Kidney epithelial cell (primary cell): ENCODE data around the gene MCTP1. TPM values are rescaled to one million over a fixed set of nuclear protein-coding genes. Genes with fewer than 3 reads are reported as not detected.

Experiments used
- DNase-seq: peaks from one replicate; pipeline ENCODE4 v3.0.0-alpha.2; 2010; ENCODE audit warnings: low read depth
- H3K27me3 ChIP-seq: 2 replicates; pipeline ENCODE4 v1.6.0; 2011; ENCODE audit warnings: low read length; ENCODE audit not compliant: control insufficient read depth, insufficient read depth
- H3K36me3 ChIP-seq: 2 replicates; pipeline ENCODE4 v1.5.1; 2011; ENCODE audit warnings: low read length; ENCODE audit not compliant: control insufficient read depth, insufficient read depth
- H3K4me3 ChIP-seq: 2 replicates; pipeline ENCODE4 v1.5.1; 2011; ENCODE audit warnings: low read depth, mild to moderate bottlenecking, control low read depth, low read length
- total RNA-seq: library from RNA; depleted of rRNA; stranded (reverse); fragments of >200 nt; gene quantifications from 2 replicates; pipeline ENCODE4 v1.2.3, GENCODE V29; 2015
- TF ChIP-seq, protein P1 (sequence below): IDR thresholded peaks from 2 replicates; pipeline ENCODE4 v1.5.1; 2011; ENCODE audit warnings: mild to moderate bottlenecking, moderate library complexity, low read length, control low read depth, inconsistent platforms; ENCODE audit not compliant: insufficient read depth, poor library complexity, severe bottlenecking

MCTP1 gene
- total RNA-seq, 1 donor from 2014 or later = 12.9 TPM

DNA sequence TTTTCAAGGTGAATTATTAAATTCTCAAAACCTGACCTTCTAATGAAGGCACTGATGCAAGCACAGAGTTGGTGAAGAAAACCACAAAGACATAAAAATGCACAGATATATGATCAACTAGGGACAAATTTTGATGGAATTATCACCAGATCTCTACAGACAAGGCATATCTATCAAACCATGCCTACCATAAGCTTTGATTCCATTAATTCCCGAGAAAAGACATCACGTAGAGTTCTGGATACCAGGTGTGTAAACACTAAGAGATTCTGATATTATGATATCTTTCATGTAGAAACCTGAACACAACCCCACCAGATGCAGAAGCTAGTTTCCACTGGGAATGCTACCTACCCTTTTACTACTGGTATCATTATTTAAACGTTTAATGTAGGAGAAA is 525.9 kb downstream of the MCTP1 start:
- Histone ChIP-seq H3K4me3 (no peak overlapping the region), H3K27me3 (no peaks in the 10 kb centered on the region), H3K36me3 (peaks cover 2% of the 10 kb centered on the region)
- TF ChIP-seq, protein P1, sequence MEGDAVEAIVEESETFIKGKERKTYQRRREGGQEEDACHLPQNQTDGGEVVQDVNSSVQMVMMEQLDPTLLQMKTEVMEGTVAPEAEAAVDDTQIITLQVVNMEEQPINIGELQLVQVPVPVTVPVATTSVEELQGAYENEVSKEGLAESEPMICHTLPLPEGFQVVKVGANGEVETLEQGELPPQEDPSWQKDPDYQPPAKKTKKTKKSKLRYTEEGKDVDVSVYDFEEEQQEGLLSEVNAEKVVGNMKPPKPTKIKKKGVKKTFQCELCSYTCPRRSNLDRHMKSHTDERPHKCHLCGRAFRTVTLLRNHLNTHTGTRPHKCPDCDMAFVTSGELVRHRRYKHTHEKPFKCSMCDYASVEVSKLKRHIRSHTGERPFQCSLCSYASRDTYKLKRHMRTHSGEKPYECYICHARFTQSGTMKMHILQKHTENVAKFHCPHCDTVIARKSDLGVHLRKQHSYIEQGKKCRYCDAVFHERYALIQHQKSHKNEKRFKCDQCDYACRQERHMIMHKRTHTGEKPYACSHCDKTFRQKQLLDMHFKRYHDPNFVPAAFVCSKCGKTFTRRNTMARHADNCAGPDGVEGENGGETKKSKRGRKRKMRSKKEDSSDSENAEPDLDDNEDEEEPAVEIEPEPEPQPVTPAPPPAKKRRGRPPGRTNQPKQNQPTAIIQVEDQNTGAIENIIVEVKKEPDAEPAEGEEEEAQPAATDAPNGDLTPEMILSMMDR = no peak
- DNase-seq = no peak

DNA sequence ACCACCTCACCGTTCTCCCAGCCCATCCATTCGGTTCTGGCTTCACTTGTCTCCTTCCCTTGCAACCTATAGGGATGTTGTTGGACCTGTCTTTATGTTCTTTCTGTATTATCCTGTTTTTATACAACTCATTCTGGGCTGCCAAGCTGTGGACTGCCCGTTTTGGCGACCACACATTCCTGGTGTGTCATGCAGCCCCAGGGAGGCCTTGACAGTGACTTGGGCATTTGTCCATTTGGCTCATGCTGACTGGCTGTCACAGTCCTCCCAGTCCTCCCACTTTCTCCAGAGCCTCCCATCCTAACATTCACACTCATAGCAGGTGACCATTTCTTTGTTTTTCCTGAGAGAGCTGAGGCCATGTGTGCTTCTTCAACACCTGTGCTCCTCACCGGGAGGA is 530.1 kb downstream of the MCTP1 start:
- Histone ChIP-seq H3K36me3 (peaks cover 2% of the 10 kb centered on the region), H3K27me3 (no peaks in the 10 kb centered on the region), H3K4me3 (no peak overlapping the region)
- DNase-seq = no peak
- TF ChIP-seq, protein P1 = no peak

DNA sequence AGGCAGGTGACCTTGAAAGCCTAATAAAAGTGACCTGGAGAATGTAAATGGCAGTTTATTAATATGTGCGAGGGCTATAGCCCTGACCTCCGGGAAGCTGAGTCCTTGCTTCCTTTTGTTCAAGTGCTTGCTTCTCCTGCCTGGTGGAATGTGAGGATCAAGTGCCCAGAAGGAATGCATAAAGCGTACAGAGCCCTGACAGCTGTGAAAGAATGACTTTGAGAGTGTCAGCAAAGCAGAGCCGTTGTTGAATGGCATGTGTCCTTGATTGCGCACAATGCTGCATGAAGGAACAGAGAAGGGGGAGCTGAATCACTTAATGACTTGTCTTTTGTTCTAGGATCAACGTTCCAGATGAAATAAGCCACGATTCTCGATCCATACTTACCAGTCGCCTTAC is 533.4 kb downstream of the MCTP1 start:
- no peak for DNase-seq
- TF ChIP-seq, protein P1 = no peak
- Histone ChIP-seq H3K36me3 (peaks cover 2% of the 10 kb centered on the region), H3K4me3 (no peak overlapping the region), H3K27me3 (no peaks in the 10 kb centered on the region)

DNA sequence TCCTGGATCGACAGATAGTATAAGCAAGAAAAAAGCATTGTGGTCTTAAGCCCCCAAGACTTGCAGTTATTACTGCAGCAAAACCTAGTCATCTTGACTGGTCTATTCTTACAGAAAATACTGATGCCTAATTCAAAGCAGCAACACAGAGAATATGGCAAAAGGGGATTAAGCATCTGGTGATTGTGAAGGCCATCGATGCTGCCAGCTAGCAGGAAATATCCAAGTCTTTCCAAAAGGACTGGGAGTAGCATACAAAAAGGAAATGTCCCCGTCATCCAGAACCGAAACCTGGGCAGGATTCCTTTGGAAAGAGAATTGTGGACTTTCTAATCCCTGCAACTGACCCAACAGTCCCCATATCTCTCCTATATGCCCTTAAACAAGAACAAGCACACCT is 534.2 kb downstream of the MCTP1 start:
- Histone ChIP-seq H3K36me3 (peaks cover 2% of the 10 kb centered on the region), H3K4me3 (no peak overlapping the region), H3K27me3 (no peaks in the 10 kb centered on the region)
- DNase-seq = no peak
- TF ChIP-seq, protein P1 = no peak

DNA sequence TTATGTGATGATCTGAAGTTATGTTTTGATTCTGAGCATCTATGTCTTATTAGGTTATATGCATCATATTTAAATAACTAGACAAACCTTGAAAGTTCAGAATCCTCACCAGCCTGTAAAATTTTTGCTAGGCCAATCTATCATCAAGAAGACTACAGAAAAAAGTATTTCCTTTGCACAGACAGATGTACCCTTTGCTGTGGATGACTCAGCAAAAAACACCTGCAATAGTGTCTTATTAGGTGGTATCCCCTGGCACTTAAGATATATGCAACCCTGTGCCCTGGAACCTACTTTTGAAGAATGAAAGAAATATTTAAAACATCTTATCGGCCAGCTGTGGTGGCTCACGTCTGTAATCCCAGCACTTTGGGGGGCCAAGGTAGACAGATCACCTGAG is 535.9 kb downstream of the MCTP1 start:
- Histone ChIP-seq H3K27me3 (no peaks in the 10 kb centered on the region), H3K36me3 (no peaks in the 10 kb centered on the region), H3K4me3 (no peak overlapping the region)
- DNase-seq = no peak
- TF ChIP-seq, protein P1 = no peak

DNA sequence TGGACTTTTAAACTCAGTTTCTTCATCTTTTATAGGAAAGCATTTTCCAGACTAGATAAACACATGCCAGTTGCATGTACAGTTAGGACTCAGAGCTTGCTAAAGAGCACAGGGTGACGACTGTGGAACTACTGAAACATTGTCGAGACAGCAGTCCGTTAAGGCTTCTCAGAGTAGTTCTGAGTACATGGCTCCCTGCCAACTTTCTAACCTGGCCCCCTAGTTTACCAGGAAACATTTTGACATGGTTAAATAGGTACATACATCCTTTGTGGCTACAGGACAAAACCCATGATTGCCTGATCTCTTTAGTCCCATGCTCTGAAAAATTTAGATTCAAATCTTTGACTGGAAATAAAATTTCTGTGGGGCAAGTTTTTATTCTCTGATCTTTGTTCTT is 536.7 kb downstream of the MCTP1 start:
- Histone ChIP-seq H3K36me3 (no peaks in the 10 kb centered on the region), H3K27me3 (no peaks in the 10 kb centered on the region), H3K4me3 (no peak overlapping the region)
- DNase-seq = no peak
- TF ChIP-seq, protein P1 = no peak
